ENCODE results near the gene SMARCC2. TPM values are rescaled to one million over a fixed set of nuclear protein-coding genes. Genes with fewer than 3 reads are reported as not detected.

The SMARCC2 gene
- polyA plus RNA-seq, 2 of the 4 experiments (the other 2 are of a cell fraction), result 51.9 to 83.9 TPM

GRCh38 chr12:56159482-56160192 lies 29.6 kb downstream of the SMARCC2 start:
- Histone ChIP-seq H3K9me3 (no peaks in the 10 kb centered on the region), H3K4me1 (peaks cover 35% of the 10 kb centered on the region), H3K4me2 (peak overlapping the region; percentile 94), H3K27ac (peak overlapping the region; percentile 90 to 97), H3K4me3 (peak overlapping the region; percentile 74)
- TF ChIP-seq JUN (IDR thresholded peaks at IDR 0.05) (peak in 1 of 2 experiments; percentile 19; a peak in 1 of 5 replicates), RNF2 (IDR thresholded peaks at IDR 0.05; ENCODE audit: borderline replicate concordance, low read depth) (no peak)
- ATAC-seq, result no peak
- no peak for DNase-seq (ENCODE audit: low read depth in 1 of 2, low spot score in 1 of 2)
- ChIA-PET CTCF (interaction anchor here (2.5 to 10.2 kb wide), 4 partner anchors 23 to 41 kb away, joined by 7 to 98 read pairs (median 56); partner anchors contain the start of genes ESYT1, SMARCC2 and ZC3H10), POLR2A (interaction anchor here (1.6 to 2.1 kb wide), 4 partner anchors 28 to 41 kb away, joined by 7 to 16 read pairs (median 10); partner anchors contain the start of genes ESYT1, SMARCC2 and ZC3H10)
- 40% methylated on average over 8 of the region's 8 CpGs for WGBS (ENCODE audit: missing lambda C conversion rate)
- FAIRE-seq, result no peak

DNA sequence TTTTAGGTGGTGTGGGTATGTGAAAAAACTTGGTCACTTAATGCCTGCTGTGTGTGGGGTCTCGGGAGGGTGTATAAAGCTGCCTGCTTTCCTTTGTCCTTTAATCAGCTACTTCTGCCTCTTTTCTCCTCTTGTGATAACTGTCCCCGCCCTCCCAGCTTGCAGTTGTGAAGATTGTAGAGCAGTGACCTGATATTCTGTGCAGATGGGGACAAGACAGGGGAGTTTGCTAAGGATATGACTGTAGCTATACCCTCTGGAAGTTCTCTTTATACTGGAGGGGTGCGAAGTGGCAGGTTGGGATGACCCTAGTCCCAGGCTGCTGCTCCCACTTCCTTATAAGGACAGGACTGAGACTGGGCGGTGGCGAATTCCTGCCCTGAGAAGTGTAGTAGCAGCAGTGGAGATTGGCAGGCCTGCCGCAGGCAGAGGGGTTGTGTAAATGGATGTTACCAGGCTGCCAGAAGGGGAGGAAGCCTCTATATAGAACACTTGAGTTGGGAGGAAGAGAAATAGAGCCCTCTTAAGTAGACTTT lies 30.3 kb downstream of the SMARCC2 start:
- FAIRE-seq (no peak), DNase-seq (ENCODE audit: low read depth in 1 of 2, low spot score in 1 of 2) (peak; percentile 50 to 72), ATAC-seq (peak in 1 of 2 experiments; percentile 46; a peak in 3 of 6 replicates)
- no peak for TF ChIP-seq RAD21 (conservative IDR thresholded peaks at IDR 0.05 in 1 of 2, IDR thresholded peaks at IDR 0.05 in 1 of 2)
- no peak for TF ChIP-seq KDM1A (IDR thresholded peaks at IDR 0.05; ENCODE audit: low read depth)
- TF ChIP-seq, protein P1, sequence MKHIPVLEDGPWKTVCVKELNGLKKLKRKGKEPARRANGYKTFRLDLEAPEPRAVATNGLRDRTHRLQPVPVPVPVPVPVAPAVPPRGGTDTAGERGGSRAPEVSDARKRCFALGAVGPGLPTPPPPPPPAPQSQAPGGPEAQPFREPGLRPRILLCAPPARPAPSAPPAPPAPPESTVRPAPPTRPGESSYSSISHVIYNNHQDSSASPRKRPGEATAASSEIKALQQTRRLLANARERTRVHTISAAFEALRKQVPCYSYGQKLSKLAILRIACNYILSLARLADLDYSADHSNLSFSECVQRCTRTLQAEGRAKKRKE (CRISPR knock-in tag; IDR thresholded peaks at IDR 0.05; ENCODE audit: low read depth), result no peak
- no peak for TF ChIP-seq MAFK (IDR thresholded peaks at IDR 0.05; ENCODE audit: partially characterized antibody)
- TF ChIP-seq PBX3 (IDR thresholded peaks at IDR 0.05), result 0 out of 2 replicates have a peak, but pooled peaks have one; percentile 6
- no peak for TF ChIP-seq RFX5 (IDR thresholded peaks at IDR 0.05)
- TF ChIP-seq SMC3 (IDR thresholded peaks at IDR 0.05), result no peak
- TF ChIP-seq HOXA7 (CRISPR knock-in tag; IDR thresholded peaks at IDR 0.05), result peak; percentile 70; the same call in 1 of the 2 replicates
- peak; percentile 34 for TF ChIP-seq POLR2A (IDR thresholded peaks at IDR 0.05; ENCODE audit: low read length)
- peak; percentile 37; the same call in 1 of the 3 replicates for TF ChIP-seq BCL3 (IDR thresholded peaks at IDR 0.05)
- Histone ChIP-seq H3K4me1 (peaks cover 35% of the 10 kb centered on the region), H3K4me2 (peak overlapping the region; percentile 94), H3K27ac (peak overlapping the region; percentile 90 to 97), H3K4me3 (peak overlapping the region; percentile 74), H3K9me3 (no peaks in the 10 kb centered on the region)
- WGBS (ENCODE audit: missing lambda C conversion rate), result 2% methylated on average over 6 of the region's 6 CpGs
- CTCF ChIA-PET, result interaction anchor here (2.5 to 10.2 kb wide), 4 partner anchors 22 to 40 kb away, joined by 7 to 98 read pairs (median 56); partner anchors contain the start of genes ESYT1, SMARCC2 and ZC3H10
- POLR2A ChIA-PET, result interaction anchor here (1.3 to 2.1 kb wide), 5 partner anchors 29 to 42 kb away, joined by 7 to 16 read pairs (median 7); partner anchors contain the start of genes ESYT1, RPL41, SMARCC2 and ZC3H10

DNA sequence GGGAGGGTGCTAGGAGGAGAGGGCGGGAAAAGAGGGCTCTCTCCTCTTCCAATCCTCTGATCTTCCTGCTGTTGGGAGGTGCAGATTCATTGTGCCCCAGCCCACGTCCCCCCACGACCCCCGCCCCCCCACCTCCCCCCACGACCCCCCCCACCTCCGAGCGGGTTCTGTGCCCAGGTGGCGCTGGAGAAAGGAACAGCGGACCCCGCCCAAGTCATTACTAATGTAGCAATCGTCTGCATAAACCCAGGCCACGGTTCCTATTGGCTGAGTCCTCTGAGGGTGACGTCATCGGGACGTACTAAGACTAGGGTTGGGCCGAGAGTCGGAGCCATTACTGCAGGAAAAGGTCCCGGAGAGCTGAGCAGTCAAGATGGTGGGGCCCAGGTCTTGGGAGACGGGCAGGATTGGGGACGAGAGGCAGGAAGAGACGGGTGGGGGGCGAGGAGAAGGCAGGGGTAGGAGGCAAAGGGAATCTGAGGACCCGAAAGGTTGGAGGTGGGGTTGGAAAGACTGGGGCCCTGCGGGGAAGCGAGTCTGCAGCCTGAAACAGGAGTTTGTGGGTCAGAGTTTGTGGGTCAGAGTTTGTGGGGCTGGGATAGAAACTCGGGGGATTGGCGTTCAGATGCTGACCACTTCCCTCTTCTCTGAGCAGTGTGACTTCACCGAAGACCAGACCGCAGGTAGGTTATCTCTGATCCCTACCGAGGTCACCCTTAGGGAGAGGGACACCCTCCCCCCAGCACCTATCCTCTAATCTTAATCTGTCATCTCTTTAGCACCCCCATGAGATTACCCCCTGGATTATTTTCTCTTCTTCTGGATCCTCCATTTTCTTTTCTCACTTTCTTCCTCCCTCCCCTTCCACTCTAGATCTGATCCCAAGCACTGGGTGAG lies 31.0 kb downstream of the SMARCC2 start, which contains the start of gene MYL6:
TSS of gene MYL6 (plus strand) at position 331 of the 897 bp plus-strand sequence. CDS start at position 374, 43 bp downstream.
- WGBS (ENCODE audit: missing lambda C conversion rate), result 2% methylated on average over 21 of the region's 30 CpGs
- peak within 1 kb of the TSS; percentile 90 to 97 for H3K27ac ChIP-seq
- CTCF ChIA-PET, result interaction anchor here (0.5 to 10.2 kb wide), 7 partner anchors 9 to 40 kb away, joined by 3 to 98 read pairs (median 7); partner anchors contain the start of genes ESYT1, SMARCC2 and ZC3H10
- TF ChIP-seq HEYL (CRISPR knock-in tag; IDR thresholded peaks at IDR 0.05), result no peak
- no peak for TF ChIP-seq NR3C1 (IDR thresholded peaks at IDR 0.05)
- TF ChIP-seq POLR2A (IDR thresholded peaks at IDR 0.05; ENCODE audit: low read length), result peak; percentile 99
- TF ChIP-seq BCL3 (IDR thresholded peaks at IDR 0.05), result peak; percentile 96
- peak; percentile 55; the same call in 1 of the 2 replicates for TF ChIP-seq FOXS1 (CRISPR knock-in tag; IDR thresholded peaks at IDR 0.05)
- no peak for TF ChIP-seq HMGXB4 (CRISPR knock-in tag; IDR thresholded peaks at IDR 0.05; ENCODE audit: borderline replicate concordance)
- TF ChIP-seq GATA3 (IDR thresholded peaks at IDR 0.05; ENCODE audit: borderline replicate concordance), result peak; percentile 29; the same call in 1 of the 2 replicates
- TF ChIP-seq ZSCAN20 (CRISPR knock-in tag; IDR thresholded peaks at IDR 0.05), result no peak
- TF ChIP-seq CEBPB (IDR thresholded peaks at IDR 0.05), result peak; percentile 37 to 86
- no peak for TF ChIP-seq MAZ (IDR thresholded peaks at IDR 0.05; ENCODE audit: borderline replicate concordance, low read depth, low read length)

More for the DNA sequence above, 31.0 kb downstream of the SMARCC2 start, which contains the start of gene MYL6:
- ATAC-seq, result peak; percentile 87 to 89
- H3K4me1 ChIP-seq, result peaks cover 39% of the 10 kb centered on the region
- FAIRE-seq, result peak; percentile 23
- POLR2A ChIA-PET, result interaction anchor here (0.6 to 2.1 kb wide), 7 partner anchors 8 to 42 kb away, joined by 3 to 16 read pairs (median 7); partner anchors contain the start of genes ESYT1, RPL41, SMARCC2 and ZC3H10
- H3K9me3 ChIP-seq, result no peaks in the 10 kb centered on the region
- H3K4me3 ChIP-seq, result peak within 1 kb of the TSS; percentile 74
- H3K4me2 ChIP-seq, result peak within 1 kb of the TSS; percentile 94
- DNase-seq (ENCODE audit: low read depth in 1 of 2, low spot score in 1 of 2), result peak; percentile 98 to 99
